GM19395 (cell line): ENCODE measurements around the gene C16orf90.
"Not testable (repeated sequence)": the region's sequence is repeated elsewhere in the genome, so short reads cannot be mapped to it uniquely, and the experiment has no call there.

Source experiments
- ATAC-seq: cut with Tn5 transposase; IDR thresholded peaks from one replicate; pipeline ENCODE4 v1.9.1; 2021; ENCODE audit warnings: mild to moderate bottlenecking, moderate library complexity; ENCODE audit not compliant: unreplicated experiment

The C16orf90 gene

DNA sequence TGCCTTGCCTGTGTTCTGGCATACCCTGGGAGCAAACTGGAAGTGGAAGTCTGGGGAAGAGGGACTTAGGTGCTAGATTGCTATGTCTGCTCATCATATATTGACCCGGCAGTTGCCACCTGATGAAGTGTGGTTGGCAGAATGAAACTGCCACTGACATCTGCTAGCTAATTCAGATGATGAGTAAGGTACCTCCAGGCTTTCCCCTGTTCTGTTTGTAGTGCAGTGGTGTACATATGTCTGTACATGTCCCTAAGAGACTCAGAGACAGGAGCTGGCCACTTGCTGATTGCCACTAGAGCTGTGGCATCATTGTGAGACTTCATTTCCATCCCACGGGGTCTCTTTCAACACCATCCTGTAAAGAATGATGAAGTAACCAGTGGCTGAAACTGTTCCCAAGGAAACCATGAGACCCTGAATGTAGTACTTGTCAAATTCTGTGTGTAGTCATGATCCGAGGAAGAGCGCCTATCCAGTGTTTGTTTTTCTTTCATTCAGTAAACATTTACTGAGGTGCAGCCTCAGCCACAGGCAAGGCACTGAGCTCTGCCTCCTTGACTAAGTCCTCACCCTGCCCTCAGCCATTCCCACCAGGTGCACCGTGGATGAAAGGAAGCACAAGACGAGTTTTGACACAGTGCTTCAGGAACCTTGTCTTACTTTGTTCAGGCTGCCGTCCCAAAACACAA, 18.7 kb upstream of the C16orf90 start:
- no peak for ATAC-seq

DNA sequence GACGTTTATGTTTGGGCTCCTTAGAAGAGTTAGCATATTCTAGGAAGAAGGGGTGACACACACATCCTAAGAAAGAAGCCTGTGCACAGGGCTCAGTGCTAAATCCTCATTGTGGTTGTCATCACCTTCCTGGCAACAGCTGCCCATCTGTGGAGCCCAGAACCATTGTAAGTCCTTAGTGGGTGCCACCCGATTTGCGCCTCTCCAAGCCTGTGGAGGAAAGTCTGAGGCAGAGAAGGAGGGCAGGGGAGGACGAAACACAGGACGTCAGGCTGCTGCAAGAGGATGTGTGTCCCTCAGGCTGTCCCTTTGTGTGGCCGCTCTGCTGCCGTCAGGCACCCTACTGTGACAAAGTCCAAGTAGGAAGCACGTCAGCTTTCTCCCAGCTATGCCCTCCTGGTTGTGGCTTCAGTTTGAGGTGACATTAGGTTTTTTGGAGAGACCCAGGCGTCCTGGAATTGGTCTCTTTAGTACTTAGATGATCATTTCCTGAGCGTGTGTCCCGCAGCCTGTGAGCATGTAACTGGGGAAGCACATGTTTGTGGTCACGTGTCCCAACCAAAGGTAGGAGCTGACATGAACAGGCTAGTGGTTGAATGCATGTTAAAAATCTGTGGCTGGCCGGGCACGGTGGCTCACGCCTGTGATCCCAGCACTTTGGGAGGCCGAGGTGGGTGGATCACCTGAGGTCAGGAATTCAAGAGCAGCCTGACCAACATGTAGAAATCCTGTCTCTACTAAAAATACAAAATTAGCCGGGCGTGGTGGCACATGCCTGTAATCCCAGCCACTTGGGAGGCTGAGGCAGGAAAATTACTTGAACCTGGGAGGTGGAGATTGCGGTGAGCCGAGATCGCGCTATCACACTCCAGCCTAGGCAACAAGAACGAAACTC, 16.2 kb upstream of the C16orf90 start:
- ATAC-seq, result no peak

DNA sequence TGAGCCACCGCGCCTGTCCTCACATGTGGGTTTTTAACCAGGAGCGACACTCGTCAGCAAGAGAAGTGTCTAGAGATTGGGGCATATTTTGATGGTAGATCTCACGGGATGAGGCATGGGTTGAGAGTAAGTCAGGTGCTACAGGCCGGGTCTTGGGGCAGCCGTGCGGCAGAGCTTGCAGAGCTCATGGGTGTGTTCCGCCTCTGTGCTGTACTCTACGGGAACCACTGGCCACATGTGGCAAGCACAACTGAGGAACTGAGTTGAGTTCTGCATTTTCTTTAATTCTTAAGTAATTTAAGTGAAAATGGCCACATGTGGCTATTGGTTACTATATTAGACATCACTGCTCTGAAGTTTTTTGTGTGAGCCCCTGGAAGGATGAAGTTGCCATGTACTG, 15.1 kb upstream of the C16orf90 start:
- no peak for ATAC-seq

DNA sequence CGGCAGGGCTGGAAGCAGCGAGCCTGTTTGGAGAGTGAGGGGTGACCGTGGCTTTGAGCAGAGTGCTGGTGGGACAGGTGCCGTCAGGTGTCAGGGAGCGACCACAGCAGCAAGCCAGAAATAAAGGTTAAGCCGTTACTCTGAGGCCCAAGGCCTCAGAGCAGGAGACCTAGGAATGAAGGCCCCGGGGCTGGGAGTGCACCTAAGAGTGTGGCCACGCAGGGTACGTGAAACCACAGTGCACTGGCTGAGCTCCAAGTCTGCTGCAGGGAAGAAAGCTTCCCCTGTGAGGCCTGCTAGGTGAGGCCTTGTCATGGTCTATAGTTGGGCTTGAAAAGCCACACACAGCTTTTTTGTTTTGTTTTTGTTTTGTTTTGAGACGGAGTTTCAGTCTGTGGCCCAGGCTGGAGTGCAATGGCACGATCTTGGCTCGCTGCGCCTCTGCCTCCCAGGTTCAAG, 14.2 kb upstream of the C16orf90 start:
- ATAC-seq, result no peak

DNA sequence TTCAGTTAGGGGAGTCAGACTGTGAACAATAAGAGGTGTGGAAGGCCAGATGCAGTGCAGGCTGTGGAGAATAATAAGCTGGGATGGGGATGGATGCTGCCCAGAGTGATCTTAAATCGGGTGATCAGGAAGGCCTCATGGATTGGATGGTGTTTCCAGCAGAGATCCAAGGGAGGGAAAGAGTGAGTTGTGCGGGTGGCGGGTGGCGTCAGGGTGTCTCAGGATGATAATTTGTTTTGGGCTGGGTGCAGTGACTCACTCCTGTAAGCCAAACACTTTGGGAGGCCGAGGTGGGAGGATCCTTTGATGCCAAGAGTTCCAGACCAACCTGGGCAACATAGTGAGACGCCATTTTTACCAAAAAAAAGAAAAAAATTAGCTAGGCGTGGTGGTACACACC, 13.4 kb upstream of the C16orf90 start:
- ATAC-seq, result no peak

DNA sequence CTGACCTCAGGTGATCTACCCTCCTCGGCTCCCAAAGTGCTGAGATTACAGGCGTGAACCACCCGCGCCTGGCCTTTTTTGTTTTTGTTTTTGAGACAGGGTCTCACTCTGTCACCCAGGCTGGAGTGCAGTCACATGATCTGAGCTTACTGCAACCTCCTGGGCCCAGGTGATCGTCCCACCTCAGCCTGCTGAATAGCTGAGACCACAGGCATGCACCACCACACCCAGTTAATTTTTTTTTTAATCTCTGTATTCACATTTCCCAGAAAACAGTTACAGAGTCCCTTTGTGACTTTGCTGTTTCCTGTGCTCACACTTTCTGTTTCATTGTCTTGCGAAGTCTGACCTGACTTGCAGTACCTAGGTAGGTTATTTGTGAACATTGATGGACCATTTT, 8.2 kb upstream of the C16orf90 start:
- ATAC-seq, result no peak

DNA sequence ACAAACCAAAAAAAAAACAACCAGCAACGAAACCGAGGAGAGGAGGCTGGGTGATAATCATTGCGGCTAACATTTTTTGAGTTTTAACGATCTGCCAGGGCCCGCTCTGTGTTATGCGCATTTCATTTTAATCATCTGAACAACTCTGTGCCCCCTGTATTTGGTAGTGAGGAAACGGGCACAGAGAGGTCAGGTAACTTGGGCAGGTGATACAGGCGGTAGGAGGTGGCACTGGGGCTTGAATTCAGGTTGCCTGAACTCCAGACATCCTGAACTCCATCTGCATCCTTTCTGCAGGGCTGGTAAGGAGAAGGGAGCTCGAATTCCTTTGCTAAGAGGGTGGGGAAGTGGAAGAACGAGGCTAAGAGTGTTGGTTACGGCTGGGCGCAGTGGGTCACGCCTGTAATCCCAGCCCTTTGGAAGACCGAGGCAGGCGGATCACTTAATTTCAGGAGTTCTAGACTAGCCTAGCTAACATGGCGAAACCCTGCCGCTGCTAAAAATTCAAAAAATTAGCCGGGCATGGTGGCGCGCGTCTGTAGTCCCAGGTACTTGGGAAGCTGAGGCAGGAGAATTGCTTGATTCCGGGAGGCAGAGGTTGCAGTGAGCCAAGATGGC, 6.6 kb upstream of the C16orf90 start:
- ATAC-seq, result no peak

DNA sequence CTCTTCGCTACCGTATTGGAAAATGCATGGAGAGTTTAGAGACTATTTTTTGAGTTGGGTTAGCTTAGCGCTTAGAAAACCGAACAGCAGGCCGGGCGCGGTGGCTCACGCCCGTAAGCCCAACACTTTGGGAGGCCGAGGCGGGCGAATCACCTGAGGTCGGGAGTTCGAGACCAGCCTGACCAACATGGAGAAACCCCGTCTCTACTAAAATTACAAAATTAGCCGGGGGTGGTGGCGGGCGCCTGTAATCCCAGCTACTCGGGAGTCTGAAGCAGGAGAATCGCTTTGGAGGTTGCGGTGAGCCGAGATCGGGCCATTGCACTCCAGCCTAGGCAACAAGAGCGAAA, 6.1 kb upstream of the C16orf90 start:
- ATAC-seq, result not testable (repeated sequence)

DNA sequence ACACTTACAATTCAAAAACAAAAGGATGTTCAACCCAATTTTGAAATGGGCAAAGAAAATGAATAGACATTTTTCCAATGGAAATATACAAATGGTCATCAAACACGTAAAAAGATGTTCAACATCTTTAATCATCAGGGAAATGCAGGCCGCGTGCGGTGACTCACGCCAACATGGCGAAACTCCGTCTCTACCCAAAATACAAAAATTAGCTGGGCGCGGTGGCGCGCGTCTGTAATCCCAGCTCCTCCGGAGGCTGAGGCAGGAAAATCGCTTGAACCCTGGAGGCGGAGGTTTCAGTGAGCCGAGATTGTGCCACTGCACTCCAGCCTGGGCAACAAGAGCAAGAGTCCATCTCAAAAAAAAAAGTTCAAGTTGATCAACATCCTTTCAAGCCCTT, 3.7 kb upstream of the C16orf90 start:
- no peak for ATAC-seq

DNA sequence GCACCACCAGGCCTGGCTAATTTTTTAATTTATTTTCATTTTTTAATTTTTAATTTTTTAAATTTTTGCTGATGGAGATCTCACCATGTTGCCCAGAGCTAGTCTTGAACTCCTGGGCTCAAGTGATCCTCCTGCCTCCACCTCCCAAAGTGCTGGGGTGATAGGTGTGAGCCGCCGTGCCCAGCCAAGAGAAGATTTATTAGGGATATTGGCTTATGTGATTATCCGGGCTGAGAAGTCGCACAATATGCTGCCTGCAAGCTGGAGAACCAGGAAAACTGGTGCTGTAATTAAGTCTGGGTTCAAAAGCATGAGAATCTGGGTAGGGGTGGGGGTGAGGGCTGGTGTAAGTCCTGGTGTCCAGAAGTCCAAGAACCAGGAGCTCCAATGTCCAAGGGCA, 2.5 kb upstream of the C16orf90 start:
- no peak for ATAC-seq

DNA sequence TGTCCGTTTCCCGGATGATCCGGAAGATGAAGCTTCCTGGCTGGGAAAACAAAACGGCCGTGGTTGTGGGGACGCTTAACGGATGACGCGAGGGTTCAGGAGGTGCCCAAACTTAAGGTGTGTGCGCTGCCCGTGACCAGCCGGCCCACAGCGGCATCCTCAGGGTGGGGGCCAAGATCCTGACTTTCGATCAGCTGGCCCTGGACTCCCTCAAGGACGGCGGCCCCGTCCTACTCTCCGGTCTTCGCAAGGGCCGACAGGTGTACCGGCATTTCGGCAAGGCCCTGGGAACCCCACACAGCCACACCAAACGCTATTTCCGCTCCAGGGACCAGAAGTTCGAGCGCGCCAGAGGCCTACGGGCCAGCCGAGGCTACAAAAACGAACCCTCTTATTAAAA, 1.1 kb upstream of the C16orf90 start:
- ATAC-seq, result no peak

DNA sequence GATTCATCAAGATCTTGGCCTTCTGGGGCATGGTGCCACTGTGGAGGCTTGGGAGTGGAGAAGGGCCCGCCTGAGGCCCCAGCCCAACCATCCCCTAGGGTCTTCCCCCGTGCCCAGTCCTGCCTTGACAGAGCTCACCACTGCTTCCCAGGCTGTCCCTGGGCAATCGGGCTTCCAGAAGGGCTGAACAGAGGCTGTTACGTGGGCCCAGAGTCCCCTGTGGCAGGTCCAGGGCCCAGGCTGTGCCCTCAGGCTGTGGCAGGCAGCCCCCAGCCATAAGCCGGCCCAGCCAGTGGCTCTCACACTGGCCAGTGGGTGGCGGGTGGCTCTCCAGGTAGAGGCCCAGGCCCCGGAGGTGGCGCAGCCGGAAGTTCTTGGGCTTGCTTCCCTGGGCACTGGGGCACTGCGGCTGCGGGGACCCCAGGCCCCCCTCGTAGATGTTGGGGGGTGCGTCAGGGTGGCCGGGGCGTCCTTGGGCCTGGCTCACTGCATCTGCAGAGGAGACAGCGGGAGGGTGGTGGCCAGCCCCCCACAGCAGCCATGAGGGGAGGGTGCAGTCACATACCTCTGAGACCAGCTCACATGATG, 809 bp downstream of the C16orf90 start:
- ATAC-seq, result no peak

DNA sequence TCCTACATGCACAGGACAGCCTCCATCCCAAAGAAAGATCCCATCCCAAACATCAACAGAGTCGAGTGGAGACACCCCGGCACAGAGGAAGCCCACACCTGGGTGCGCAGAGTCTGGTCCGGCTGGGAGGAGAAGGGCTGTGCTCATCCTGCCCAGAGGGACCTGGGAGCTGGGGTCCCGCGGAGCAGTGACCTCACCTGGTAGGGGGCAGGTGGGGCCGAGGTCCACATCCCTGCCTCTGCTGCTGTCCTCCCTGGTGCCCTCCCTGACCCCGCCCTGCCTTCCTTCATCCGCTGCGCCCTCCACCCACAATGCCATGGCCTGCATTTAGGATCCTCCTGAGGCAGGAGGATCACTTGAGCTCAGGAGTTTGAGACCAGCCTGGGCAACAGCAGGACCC, 2.9 kb downstream of the C16orf90 start:
- no peak for ATAC-seq

DNA sequence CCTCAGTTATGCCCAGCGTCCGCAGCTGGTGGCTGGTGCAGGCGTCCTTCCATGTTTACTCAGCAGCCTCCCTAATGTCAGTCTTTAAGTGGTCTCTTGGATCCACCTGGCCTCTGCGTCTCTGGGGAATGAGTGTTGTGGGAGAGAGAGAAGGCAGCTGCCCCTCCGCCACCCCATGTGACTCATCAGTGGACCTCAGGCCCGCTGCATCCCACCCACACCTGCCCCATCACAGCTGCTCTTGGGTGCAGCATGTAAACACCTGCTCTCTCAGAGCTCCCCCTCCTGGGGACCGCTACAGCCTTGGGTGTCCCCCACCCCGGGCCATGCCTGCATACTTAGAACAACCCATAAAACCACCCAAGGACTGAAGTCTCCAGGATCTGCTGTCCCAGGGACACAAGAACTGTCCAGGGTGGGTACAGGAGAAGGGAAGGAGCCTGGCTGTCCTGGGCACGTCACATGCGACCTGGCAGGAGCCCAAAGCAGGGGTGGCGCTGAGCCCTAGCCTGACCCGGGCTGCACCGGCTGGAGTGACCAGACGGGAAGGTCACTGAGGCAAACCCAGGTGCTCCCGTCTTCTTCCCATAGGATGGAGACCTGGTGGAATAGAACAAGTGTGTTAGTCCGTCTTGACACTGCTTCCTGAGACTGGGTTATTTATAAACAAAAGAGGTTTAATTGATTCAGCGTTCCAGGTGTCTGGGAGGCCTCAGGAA, 4.2 kb downstream of the C16orf90 start:
- ATAC-seq, result no peak

DNA sequence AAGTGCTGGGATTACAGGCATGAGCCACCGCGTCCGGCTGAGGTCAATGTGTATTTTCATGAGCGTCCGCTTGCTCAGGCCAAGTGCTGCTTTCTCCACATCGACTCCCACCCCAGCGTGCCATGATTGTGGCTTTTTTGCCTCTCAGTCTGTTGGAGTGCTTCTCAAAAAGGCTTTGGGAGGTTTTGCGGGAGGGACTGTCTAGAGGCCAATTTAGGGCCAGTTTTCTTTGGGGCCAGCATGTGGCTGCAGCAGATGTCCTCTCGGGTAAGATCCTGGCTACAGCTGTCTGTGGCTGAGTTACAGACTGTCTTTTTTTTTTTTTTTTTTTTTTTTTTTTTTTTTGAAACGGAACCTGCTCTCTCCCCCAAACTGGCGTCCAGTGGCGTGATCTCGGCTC, 6.5 kb downstream of the C16orf90 start:
- ATAC-seq, result no peak

DNA sequence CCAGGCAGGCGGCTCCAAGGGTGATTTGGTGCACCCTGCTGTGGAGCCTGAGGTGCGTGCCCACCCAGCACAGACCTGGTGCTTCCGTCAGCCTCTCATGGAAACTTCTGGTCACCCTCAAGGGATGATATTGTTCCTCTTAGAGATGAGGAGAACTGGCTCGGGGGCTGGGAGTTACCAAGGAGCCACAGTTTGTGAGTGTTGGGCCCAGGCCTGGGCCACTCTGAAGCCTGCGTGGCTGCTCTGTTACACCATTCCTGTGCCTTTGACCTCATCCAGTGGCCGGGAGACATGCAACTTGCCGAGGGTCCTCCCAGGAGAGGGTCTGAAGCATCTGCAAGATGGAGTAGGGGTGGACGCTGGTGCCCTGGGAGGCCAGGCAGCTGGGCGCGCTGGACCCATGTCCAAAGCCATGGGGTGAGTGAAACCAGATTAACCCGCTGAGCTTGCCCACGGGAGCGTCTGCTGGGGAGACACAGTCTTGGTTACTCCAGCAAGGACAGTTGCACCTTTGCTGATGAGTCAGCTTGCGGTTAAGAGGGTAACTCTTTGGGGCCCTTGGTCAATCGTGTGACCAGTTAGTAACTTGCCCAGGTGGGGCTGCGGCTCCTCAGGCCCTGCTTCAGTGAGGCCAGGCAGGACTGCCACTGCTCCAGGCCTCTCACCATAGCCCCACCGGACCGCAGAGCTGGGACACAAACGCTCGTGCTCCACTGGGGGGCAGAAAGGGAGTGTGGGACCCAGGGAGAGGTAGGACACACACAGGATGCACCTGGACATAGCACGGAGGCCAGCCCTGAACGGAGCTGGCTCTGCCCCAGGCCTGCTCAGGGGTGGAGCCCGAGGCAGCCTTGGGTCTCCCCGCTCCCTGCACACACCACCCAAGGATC, 7.5 kb downstream of the C16orf90 start:
- no peak for ATAC-seq

DNA sequence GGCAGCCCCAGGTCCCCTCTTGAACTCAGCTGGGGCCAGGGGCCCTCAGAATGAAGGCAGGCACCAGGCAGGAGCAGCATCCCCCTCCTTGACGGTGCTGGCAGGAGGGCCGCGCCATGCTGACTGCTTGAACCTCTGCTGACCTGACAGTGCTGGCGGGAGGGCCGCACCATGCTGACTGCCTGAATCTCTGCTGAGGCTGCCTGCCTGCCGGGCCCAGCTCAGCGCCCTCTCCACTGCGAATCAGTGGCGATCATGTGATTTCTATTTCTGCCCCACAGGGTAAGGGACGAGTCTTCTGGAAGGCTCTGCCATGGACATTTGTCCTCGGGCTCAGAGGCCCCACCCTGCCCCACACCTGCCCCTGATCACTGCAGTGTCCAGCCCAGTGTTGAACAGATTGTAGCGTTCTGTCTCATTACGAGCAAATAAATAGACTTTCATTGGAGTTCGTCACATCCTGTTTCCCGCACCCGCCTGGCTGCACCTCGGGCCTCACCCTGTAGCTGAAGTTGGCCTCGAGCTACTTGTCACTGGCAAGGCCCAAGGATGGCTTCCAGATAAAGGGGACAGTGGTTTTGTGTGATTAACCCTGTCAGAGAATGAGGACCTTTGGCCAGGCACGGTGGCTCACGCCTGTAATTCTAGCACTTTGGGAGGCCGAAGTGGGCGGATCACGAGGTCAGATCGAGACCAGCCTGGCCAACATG, 8.6 kb downstream of the C16orf90 start:
- no peak for ATAC-seq

DNA sequence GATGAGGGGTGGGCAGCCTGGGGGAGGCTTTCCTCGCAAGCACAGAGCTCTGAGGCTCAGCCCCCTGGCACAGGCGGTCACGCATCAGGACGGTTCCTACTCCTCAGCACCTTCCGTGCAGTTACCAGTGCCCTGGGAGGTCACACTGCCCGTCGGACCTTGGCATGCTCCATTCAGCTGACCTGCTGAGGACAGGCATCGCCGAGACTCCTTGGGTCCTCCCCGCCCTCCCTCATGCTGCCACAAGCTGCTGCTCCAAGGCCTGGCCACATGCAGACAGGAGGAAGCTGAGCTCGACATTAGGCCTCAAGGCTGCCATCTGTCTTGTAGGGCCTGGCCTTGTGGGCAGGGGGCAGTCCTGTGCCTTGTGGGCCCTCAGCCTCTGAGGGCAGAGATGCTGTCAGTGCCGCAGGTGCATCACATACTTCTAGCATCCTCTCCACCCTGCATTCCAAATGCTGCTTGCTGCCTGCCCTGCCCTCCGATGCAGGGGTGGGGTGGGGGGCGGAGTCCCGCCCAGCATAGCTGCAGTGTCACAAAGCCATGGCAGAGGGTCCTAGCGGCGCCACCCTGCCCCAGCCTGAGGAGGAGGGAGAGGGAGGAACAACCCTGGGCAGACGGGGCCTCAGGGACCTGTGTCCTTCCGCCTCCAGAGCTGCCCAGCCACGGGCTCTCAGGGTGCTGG, 9.3 kb downstream of the C16orf90 start:
- no peak for ATAC-seq
